Measurements from ENCODE around the gene SLC25A18. TPM values are rescaled to one million over a fixed set of nuclear protein-coding genes. Genes with fewer than 3 reads are reported as not detected.
A peak's percentile ranks its signal among the peaks of the same experiment; 100 is the strongest.
"Not testable (repeated sequence)": the region's sequence is repeated elsewhere in the genome, so short reads cannot be mapped to it uniquely, and the experiment has no call there.

The SLC25A18 gene
- total RNA-seq, 4 donors from 2014 or later, result 0.23 to 0.76 TPM; not detected in 2

- Histone ChIP-seq H3K36me3 (peaks cover 0 to 11% (median under 1%) of the 10 kb centered on the region in 3 donors), H3K9me3 (no peaks in the 10 kb centered on the region), H3K4me1 (peaks cover 10 to 76% (median 13%) of the 10 kb centered on the region in 3 donors), H3K27me3 (no peaks in the 10 kb centered on the region), H3K27ac (peak overlapping the region in 3 of 4 donors; percentile 88 to 98 (median 95)), H3K4me3 (no peak overlapping the region)
- 76 to 80% methylated on average over 7 of the region's 7 CpGs for WGBS, 2 donors
- DNase-seq, result no peak
- intact Hi-C loops (cut with DNase I), result loop anchor here (10.0 kb wide), 2 partner anchors 55 to 455 kb away; no protein-coding TSS in a partner anchor
- TF ChIP-seq CTCF (IDR thresholded peaks at IDR 0.05) (no peak), POLR2A (IDR thresholded peaks at IDR 0.05) (no peak)
These were observed 66.3 kb downstream of the SLC25A18 start for GRCh38 chr22:17629641-17630040.

GRCh38 chr22:17631076-17631565 is 67.8 kb downstream of the SLC25A18 start:
- Histone ChIP-seq H3K9me3 (no peaks in the 10 kb centered on the region), H3K36me3 (no peaks in the 10 kb centered on the region), H3K27me3 (no peaks in the 10 kb centered on the region), H3K4me1 (peaks cover 10 to 68% (median 13%) of the 10 kb centered on the region in 3 donors), H3K4me3 (no peak overlapping the region), H3K27ac (peak overlapping the region in 3 of 4 donors; percentile 5 to 44 (median 7))
- TF ChIP-seq POLR2A (IDR thresholded peaks at IDR 0.05), result no peak
- TF ChIP-seq CTCF (IDR thresholded peaks at IDR 0.05), result no peak
- intact Hi-C loops (cut with DNase I), result no loop called here
- 86 to 92% methylated on average over 7 to 9 of the region's 9 CpGs for whole genome bisulfite sequencing, 2 donors
- DNase-seq, result no peak

GRCh38 chr22:17633217-17633997 is 70.1 kb downstream of the SLC25A18 start:
- H3K4me3 ChIP-seq, result no peak overlapping the region
- H3K27ac ChIP-seq, result peak overlapping the region; percentile 84 to 90 (median 86)
- peaks cover 6 to 60% (median 12%) of the 10 kb centered on the region in 3 donors for H3K4me1 ChIP-seq
- no peaks in the 10 kb centered on the region for H3K36me3 ChIP-seq
- no peaks in the 10 kb centered on the region for H3K27me3 ChIP-seq
- no peaks in the 10 kb centered on the region for H3K9me3 ChIP-seq
- 32 to 54% methylated on average over 4 of the region's 4 CpGs for WGBS, 2 donors
- DNase-seq, result no peak
- intact Hi-C loops (cut with DNase I), result no loop called here
- TF ChIP-seq POLR2A (IDR thresholded peaks at IDR 0.05) (no peak), CTCF (IDR thresholded peaks at IDR 0.05) (no peak)

- TF ChIP-seq CTCF (IDR thresholded peaks at IDR 0.05), result no peak
- TF ChIP-seq POLR2A (IDR thresholded peaks at IDR 0.05), result no peak
- whole genome bisulfite sequencing, 2 donors, result 42 to 46% methylated on average over 3 of the region's 3 CpGs
- Histone ChIP-seq H3K27ac (peak overlapping the region; percentile 84 to 90 (median 86)), H3K36me3 (no peaks in the 10 kb centered on the region), H3K9me3 (no peaks in the 10 kb centered on the region), H3K4me1 (peaks cover 6 to 59% (median 11%) of the 10 kb centered on the region in 3 donors), H3K4me3 (no peak overlapping the region), H3K27me3 (no peaks in the 10 kb centered on the region)
- intact Hi-C loops (cut with DNase I), result no loop called here
- no peak for DNase-seq
These were observed 70.7 kb downstream of the SLC25A18 start for GRCh38 chr22:17633998-17634323.

GRCh38 chr22:17634696-17635095 is 71.4 kb downstream of the SLC25A18 start:
- H3K36me3 ChIP-seq, result no peaks in the 10 kb centered on the region
- H3K9me3 ChIP-seq, result no peaks in the 10 kb centered on the region
- TF ChIP-seq CTCF (IDR thresholded peaks at IDR 0.05) (no peak), POLR2A (IDR thresholded peaks at IDR 0.05) (no peak)
- DNase-seq, result no peak
- H3K27me3 ChIP-seq, result no peaks in the 10 kb centered on the region
- intact Hi-C loops (cut with DNase I), result no loop called here
- peak overlapping the region in 3 of 4 donors; percentile 84 to 90 (median 85) for H3K27ac ChIP-seq
- H3K4me3 ChIP-seq, result no peak overlapping the region
- WGBS, 2 donors, result 86 to 94% methylated on average over 3 of the region's 3 CpGs
- peaks cover 7 to 55% (median 7%) of the 10 kb centered on the region in 3 donors for H3K4me1 ChIP-seq

GRCh38 chr22:17636850-17637249 is 73.6 kb downstream of the SLC25A18 start:
- H3K4me1 ChIP-seq, result peaks cover 11 to 62% (median 12%) of the 10 kb centered on the region in 3 donors
- intact Hi-C loops (cut with DNase I); H3K4me3 ChIP-seq; H3K36me3 ChIP-seq; DNase-seq; H3K9me3 ChIP-seq; H3K27me3 ChIP-seq: not testable (repeated sequence)
- 96 to 98% methylated on average over 10 of the region's 10 CpGs for WGBS, 2 donors
- H3K27ac ChIP-seq, result peak overlapping the region in 2 of 4 donors; percentile 98 to 100

Data from esophagus squamous epithelium (tissue), 5 donors.